ENCODE data around the gene KDM2A.

The KDM2A gene

DNA sequence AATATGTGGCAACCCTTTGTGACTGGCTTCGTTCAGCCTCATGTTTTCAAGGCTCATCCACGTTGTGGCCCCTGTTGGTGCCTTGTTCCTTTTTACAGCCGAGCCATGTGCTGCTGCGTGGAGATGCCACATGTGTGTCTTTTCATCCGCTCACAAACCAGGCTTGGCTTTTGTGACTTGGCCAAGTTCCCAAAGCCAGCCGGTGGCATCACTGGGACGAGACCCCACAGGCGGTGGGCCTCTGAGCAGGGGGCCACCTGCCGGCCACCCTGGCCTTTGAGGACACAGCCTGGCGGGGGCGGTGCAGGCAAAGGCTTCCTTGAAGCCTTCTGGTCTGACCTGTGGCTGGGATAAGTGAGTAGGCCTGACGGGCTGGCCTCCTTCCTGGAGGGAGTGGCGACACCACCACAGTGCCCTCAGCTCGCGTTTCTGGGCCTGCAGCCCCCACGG, 157.7 kb downstream of the KDM2A start:
- no peak for TF ChIP-seq CTCF (conservative IDR thresholded peaks at IDR 0.05)
- H3K27ac ChIP-seq: peak overlapping the region; percentile 100

GRCh38 chr11:67277231-67277961, 158.3 kb downstream of the KDM2A start:
- no peak for TF ChIP-seq CTCF (conservative IDR thresholded peaks at IDR 0.05)
- H3K27ac ChIP-seq: peak overlapping the region; percentile 100

GRCh38 chr11:67278135-67278938, 159.3 kb downstream of the KDM2A start:
- H3K27ac ChIP-seq: peak overlapping the region; percentile 100
- no peak for TF ChIP-seq CTCF (conservative IDR thresholded peaks at IDR 0.05)

GRCh38 chr11:67278939-67279588, 160.0 kb downstream of the KDM2A start:
- TF ChIP-seq CTCF (conservative IDR thresholded peaks at IDR 0.05): no peak

DNA sequence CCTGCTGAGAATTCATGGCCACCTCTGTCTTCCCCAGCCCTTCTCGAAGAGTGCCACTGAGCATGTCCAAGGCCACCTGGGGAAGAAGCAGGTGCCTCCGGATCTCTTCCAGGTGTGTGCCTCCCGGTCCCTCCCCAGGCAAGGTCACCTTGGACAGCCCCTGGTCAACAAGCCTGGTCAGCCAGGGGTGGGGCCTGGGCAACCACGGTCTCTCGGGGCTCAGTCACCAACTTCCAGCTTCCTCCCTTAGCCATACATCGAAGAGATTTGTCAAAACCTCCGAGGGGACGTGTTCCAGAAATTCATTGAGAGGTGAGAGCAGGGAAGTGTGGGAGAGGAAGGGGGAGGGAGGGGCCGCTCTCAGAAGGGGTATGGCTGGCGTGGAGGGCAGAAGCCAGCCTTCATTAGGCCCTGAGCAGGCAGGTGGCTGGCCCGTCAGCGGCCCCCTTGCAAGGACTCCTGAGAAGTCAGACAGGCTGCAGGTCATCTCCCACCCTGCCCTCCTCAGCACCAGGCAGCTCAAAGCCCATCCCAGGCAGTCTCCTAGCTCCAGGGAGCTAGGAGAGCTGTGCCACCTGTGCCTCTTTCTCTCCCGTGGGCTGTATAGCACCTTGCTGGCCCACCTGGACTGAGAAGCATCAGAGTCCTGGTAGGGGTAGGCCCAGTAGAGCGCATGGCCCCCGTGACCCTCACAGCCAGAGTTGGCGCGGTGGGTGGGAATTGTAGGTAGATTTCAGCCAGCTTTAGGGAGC, 160.7 kb downstream of the KDM2A start:
- peak overlapping the region; percentile 100; the same call in 1 of the 2 replicates for H3K27ac ChIP-seq
- TF ChIP-seq CTCF (conservative IDR thresholded peaks at IDR 0.05): no peak

More at GRCh38 chr11:67278939-67279588, 160.0 kb downstream of the KDM2A start:
- peak overlapping the region; percentile 100 for H3K27ac ChIP-seq

DNA sequence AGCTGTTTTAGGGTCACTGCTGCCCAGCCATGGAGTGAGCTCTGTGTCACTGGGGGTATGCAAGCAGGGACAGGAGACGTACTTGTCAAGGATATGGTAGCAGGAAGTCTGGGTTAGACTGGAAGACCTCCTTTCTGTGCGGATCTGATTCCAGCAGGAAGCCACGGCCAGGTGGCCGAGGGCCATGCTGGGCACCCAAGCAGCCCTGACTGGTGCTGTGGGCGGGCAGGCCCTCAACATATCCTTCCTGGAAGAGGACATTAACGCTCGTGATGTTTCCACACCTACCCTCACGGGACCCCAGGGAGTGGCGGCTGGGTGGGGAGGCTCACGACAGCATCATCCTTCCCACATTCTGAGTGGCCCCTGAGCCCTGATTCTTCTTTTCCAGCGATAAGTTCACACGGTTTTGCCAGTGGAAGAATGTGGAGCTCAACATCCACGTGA, 161.3 kb downstream of the KDM2A start:
- peak overlapping the region; percentile 100; the same call in 1 of the 2 replicates for H3K27ac ChIP-seq
- no peak for TF ChIP-seq CTCF (conservative IDR thresholded peaks at IDR 0.05)
